Measurements from ENCODE around the gene CCDC146. TPM values are rescaled to one million over a fixed set of nuclear protein-coding genes. Genes with fewer than 3 reads are reported as not detected.

The CCDC146 gene
- total RNA-seq, 1 experiment from 2014 or later = 0.72 TPM

GRCh38 chr7:77335581-77335980, 213.2 kb downstream of the CCDC146 start:
- Histone ChIP-seq H4K5ac (ENCODE audit: insufficient read length, low read depth, low read length) (no peak overlapping the region), H3K18ac (ENCODE audit: insufficient read length, low read depth, low read length) (no peak overlapping the region), H4K8ac (replicated peaks; ENCODE audit: insufficient read length, low read depth, low read length) (no peak overlapping the region), H3K4me2 (ENCODE audit: insufficient read depth, insufficient read length, low read length) (no peak overlapping the region), H3K14ac (ENCODE audit: insufficient read depth, low read length) (no peak overlapping the region), H2BK120ac (ENCODE audit: low read depth, low read length, poor library complexity, severe bottlenecking) (no peak overlapping the region), H3K27ac (ENCODE audit: insufficient read length, low read depth, low read length) (no peak overlapping the region), H3T11ph (ENCODE audit: low read length) (no peak overlapping the region), H4K91ac (ENCODE audit: insufficient read length, low read depth, low read length) (no peak overlapping the region), H2BK20ac (ENCODE audit: low read depth, low read length, poor library complexity, severe bottlenecking) (no peak overlapping the region), H3K4me1 (ENCODE audit: insufficient read depth, low read length) (no peaks in the 10 kb centered on the region), H2AK5ac (ENCODE audit: insufficient read length, low read length) (no peak overlapping the region), H3K4ac (ENCODE audit: low read depth, low read length) (no peak overlapping the region), H3K79me2 (ENCODE audit: insufficient read depth, low read length) (no peaks in the 10 kb centered on the region), H2AFZ (ENCODE audit: low read length) (no peak overlapping the region), H2BK5ac (ENCODE audit: insufficient read length, low read length) (no peak overlapping the region), H2BK15ac (ENCODE audit: low read depth, low read length) (no peak overlapping the region), H3K23ac (ENCODE audit: insufficient read length, low read depth, low read length) (no peak overlapping the region), H3K79me1 (ENCODE audit: insufficient read depth, low read depth, low read length, poor library complexity, severe bottlenecking) (no peaks in the 10 kb centered on the region), H3K27me3 (ENCODE audit: insufficient read depth, low read length) (no peaks in the 10 kb centered on the region), H3K56ac (ENCODE audit: insufficient read length, low read depth, low read length) (no peak overlapping the region), H3K23me2 (ENCODE audit: insufficient read length, low read depth, low read length, poor library complexity, severe bottlenecking) (no peaks in the 10 kb centered on the region), H2BK12ac (ENCODE audit: insufficient read length, low read depth, low read length) (no peak overlapping the region), H4K20me1 (ENCODE audit: control insufficient read depth, insufficient read depth, insufficient read length) (no peaks in the 10 kb centered on the region), H3K9ac (ENCODE audit: extremely low read depth, insufficient read length, low read length) (no peak overlapping the region), H3K9me3 (ENCODE audit: control insufficient read depth, low read depth, low read length) (no peaks in the 10 kb centered on the region)
- peaks cover under 1% of the 10 kb centered on the region; the same call in 1 of the 2 replicates for H3K27me3 Mint-ChIP-seq (ENCODE audit: low read depth)
- DNase-seq = no peak
- peaks cover 5 to 8% of the 10 kb centered on the region in 2 experiments for H3K4me1 Mint-ChIP-seq
- peaks cover 0 to 4% (median 0%) of the 10 kb centered on the region in 3 experiments; a peak in 3 of 7 replicates for H3K36me3 Mint-ChIP-seq (ENCODE audit: insufficient read depth in 1 of 3, low read depth in 3 of 3)
- no peak overlapping the region for H3K4me3 Mint-ChIP-seq
- H3K27ac Mint-ChIP-seq = no peak overlapping the region
- H3K9me3 Mint-ChIP-seq = peaks cover 0 to 7% of the 10 kb centered on the region in 2 experiments; a peak in 4 of 5 replicates
- TF ChIP-seq, protein P1, sequence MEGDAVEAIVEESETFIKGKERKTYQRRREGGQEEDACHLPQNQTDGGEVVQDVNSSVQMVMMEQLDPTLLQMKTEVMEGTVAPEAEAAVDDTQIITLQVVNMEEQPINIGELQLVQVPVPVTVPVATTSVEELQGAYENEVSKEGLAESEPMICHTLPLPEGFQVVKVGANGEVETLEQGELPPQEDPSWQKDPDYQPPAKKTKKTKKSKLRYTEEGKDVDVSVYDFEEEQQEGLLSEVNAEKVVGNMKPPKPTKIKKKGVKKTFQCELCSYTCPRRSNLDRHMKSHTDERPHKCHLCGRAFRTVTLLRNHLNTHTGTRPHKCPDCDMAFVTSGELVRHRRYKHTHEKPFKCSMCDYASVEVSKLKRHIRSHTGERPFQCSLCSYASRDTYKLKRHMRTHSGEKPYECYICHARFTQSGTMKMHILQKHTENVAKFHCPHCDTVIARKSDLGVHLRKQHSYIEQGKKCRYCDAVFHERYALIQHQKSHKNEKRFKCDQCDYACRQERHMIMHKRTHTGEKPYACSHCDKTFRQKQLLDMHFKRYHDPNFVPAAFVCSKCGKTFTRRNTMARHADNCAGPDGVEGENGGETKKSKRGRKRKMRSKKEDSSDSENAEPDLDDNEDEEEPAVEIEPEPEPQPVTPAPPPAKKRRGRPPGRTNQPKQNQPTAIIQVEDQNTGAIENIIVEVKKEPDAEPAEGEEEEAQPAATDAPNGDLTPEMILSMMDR (conservative IDR thresholded peaks at IDR 0.05) = no peak

Data from H9 (cell line).